GM12865 (cell line): ENCODE results near the gene RXYLT1.

Source experiments
- DNase-seq: peaks from one replicate; pipeline ENCODE4 v3.0.0; 2010; ENCODE audit warnings: low read depth
- H3K4me3 ChIP-seq: 2 replicates; pipeline ENCODE4 v1.5.1; 2011; ENCODE audit warnings: mild to moderate bottlenecking, low read depth, low read length, control low read depth
- TF ChIP-seq, protein P1 (sequence below): IDR thresholded peaks from 2 replicates; pipeline ENCODE4 v1.5.1; 2011; ENCODE audit warnings: low read length, control low read depth, low read depth, inconsistent platforms; ENCODE audit not compliant: insufficient read depth; ENCODE audit errors: missing control alignments

Gene RXYLT1

DNA sequence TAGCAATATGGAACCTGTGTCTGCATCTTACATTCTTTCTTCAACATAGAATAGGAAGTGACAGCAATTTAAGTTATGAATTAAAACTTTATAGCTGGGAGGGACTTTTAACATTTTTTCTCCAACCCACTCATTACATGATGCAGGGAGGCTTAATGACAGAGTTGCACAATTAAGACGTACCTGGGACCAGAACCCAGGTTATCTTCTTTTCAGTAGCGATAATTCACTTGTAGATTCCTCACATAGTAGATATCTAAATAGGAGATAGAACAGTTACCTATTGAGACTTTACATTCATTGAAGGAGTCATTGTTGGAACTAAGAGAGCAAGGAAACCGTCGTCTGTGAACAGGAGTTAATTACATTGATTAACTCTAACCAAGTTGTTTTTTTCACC, 69.9 kb downstream of the RXYLT1 start:
- no peak overlapping the region for H3K4me3 ChIP-seq
- no peak for DNase-seq
- TF ChIP-seq, protein P1, sequence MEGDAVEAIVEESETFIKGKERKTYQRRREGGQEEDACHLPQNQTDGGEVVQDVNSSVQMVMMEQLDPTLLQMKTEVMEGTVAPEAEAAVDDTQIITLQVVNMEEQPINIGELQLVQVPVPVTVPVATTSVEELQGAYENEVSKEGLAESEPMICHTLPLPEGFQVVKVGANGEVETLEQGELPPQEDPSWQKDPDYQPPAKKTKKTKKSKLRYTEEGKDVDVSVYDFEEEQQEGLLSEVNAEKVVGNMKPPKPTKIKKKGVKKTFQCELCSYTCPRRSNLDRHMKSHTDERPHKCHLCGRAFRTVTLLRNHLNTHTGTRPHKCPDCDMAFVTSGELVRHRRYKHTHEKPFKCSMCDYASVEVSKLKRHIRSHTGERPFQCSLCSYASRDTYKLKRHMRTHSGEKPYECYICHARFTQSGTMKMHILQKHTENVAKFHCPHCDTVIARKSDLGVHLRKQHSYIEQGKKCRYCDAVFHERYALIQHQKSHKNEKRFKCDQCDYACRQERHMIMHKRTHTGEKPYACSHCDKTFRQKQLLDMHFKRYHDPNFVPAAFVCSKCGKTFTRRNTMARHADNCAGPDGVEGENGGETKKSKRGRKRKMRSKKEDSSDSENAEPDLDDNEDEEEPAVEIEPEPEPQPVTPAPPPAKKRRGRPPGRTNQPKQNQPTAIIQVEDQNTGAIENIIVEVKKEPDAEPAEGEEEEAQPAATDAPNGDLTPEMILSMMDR: no peak

DNA sequence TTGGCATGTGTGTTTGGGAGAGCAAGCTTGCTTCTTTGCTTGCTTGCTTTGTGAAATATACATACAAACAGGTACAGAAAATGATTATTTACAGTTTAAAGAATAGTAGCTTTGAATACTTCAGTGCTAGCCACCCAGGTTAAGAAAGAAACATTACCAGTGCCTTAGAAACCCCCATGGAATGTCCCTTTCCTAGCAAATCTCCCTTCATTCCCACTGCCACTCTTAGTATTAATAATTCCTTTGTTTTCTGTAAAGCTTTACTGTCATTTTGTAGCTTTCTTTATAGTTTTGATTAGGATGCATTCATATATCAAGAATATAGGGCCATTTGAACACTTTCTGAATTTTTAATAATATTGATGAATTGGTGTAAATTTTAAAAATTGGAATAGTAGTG, 74.3 kb downstream of the RXYLT1 start:
- peak; percentile 11 for DNase-seq
- TF ChIP-seq, protein P1: no peak
- no peak overlapping the region for H3K4me3 ChIP-seq

DNA sequence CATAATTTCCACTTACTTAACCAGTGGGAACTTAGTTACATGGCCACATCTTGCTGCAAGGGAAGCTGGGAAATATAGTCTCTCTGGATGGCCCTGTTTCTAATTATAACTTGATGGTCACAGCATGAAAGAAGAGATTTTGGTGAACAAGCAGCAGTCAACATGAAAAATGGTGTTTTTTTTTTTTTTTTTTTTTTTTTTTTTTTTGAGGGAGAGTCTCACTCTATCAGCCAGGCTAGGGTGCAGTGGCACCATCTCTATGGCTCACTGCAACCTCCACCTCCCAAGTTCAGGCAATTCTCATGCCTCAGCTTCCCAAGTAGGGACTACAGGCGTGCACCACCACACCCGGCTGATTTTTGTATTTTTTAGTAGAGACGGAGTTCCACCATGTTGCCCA, 75.6 kb downstream of the RXYLT1 start:
- no peak for DNase-seq
- H3K4me3 ChIP-seq: no peak overlapping the region
- TF ChIP-seq, protein P1: no peak

DNA sequence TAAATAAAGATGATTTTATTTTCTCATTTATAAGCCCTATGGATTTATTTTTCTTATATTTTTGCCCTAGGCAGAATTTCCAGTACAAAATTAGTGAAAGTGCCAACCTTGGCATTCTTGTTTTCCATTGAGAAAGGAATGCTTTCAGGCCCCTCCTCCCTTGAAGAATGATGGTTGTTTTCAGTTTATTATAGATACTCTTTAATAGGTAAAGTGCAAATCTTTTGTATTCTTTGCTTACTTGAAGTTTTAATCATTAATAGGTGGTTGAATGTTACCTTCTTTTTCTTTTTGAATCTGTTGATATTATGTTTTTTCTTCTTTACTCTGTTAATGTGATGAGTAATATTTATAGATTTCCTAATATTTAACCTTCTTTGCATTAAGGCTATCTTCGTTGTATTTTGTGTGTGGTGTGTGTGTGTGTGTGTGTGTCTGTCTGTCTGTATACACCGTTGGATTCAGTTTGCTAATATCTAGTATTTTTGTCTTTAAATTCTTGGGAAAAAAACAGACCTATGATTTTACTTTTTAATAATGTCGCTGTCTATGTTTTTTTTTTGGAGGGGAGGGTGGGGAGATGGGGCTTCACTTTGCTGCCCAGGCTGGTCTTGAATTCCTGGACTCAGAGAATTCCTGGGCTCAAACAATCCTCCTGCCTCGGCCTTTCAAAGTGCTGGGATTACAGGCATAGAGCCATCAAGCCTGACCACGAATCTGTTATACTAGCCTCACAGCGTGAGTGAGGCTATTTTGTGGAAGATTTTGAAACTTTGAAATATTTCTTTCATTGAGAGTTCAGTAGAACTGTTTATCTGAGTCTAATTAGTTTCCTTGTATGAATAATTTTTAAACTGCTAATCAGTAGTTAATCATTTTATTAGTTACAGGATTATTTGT, 78.3 kb downstream of the RXYLT1 start:
- DNase-seq: no peak
- no peak overlapping the region for H3K4me3 ChIP-seq
- TF ChIP-seq, protein P1: no peak
